A673 (cell line): ENCODE data around the gene NECTIN3.

ENCODE experiments used
- EZH2 ChIP-seq: fragments of 200-600 bp; sonication (generic); IDR thresholded peaks from 2 replicates; pipeline ENCODE4 v1.6.1; 2017; ENCODE audit warnings: borderline replicate concordance, low read depth, mild to moderate bottlenecking, mixed read lengths, antibody characterized with exemption, low read length; ENCODE audit not compliant: poor library complexity, severe bottlenecking
- TF ChIP-seq, protein P1 (sequence below): fragments of 300-800, 200-600 bp; sonication (generic); conservative IDR thresholded peaks from 2 replicates; pipeline ENCODE4 v1.5.1; 2017; ENCODE audit warnings: low read depth, mild to moderate bottlenecking, antibody characterized with exemption, low read length, moderate library complexity, mixed read lengths

DNA sequence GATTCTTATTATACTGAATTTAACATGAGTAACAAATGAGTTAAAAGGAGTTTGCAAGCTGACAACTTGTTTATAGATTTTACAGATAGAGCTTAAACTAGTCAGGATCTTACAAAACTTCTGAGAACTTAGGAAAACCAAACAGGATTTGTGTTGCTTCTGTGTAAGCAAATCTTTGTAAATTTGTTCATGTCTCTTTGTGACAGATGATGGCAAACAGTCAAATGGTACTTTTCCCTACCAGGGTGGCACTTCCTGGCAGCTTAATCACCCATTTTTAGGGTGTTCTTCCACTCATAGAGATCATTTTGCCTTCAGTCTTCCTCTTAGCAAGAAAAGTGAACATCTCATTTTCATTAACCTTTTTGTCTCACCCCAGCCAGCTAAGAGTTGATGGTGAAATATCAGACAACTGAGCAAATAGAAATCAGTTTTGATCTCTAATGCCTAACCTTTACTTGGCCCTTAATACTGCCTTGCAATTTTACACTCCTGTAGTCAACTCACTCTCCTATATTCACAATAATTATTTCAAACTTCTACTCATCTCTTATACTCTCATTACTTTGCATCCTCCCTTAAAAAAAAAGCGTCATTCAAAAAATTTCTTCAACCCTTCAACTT lies 23.7 kb upstream of the NECTIN3 start:
- TF ChIP-seq, protein P1, sequence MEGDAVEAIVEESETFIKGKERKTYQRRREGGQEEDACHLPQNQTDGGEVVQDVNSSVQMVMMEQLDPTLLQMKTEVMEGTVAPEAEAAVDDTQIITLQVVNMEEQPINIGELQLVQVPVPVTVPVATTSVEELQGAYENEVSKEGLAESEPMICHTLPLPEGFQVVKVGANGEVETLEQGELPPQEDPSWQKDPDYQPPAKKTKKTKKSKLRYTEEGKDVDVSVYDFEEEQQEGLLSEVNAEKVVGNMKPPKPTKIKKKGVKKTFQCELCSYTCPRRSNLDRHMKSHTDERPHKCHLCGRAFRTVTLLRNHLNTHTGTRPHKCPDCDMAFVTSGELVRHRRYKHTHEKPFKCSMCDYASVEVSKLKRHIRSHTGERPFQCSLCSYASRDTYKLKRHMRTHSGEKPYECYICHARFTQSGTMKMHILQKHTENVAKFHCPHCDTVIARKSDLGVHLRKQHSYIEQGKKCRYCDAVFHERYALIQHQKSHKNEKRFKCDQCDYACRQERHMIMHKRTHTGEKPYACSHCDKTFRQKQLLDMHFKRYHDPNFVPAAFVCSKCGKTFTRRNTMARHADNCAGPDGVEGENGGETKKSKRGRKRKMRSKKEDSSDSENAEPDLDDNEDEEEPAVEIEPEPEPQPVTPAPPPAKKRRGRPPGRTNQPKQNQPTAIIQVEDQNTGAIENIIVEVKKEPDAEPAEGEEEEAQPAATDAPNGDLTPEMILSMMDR = no peak
- TF ChIP-seq EZH2 = no peak
